SKM-1 treated with dmso at 0.1 percent for 144 hours (cell line): Measurements from ENCODE around the gene NNT.
"Not testable (repeated sequence)": the region's sequence is repeated elsewhere in the genome, so short reads cannot be mapped to it uniquely, and the experiment has no call there.

Experiments
- DNase-seq: peaks from one replicate; lab custom pipeline; 2025; ENCODE audit not compliant: unreplicated experiment; lab: John Stamatoyannopoulos, UW

Gene NNT

DNA sequence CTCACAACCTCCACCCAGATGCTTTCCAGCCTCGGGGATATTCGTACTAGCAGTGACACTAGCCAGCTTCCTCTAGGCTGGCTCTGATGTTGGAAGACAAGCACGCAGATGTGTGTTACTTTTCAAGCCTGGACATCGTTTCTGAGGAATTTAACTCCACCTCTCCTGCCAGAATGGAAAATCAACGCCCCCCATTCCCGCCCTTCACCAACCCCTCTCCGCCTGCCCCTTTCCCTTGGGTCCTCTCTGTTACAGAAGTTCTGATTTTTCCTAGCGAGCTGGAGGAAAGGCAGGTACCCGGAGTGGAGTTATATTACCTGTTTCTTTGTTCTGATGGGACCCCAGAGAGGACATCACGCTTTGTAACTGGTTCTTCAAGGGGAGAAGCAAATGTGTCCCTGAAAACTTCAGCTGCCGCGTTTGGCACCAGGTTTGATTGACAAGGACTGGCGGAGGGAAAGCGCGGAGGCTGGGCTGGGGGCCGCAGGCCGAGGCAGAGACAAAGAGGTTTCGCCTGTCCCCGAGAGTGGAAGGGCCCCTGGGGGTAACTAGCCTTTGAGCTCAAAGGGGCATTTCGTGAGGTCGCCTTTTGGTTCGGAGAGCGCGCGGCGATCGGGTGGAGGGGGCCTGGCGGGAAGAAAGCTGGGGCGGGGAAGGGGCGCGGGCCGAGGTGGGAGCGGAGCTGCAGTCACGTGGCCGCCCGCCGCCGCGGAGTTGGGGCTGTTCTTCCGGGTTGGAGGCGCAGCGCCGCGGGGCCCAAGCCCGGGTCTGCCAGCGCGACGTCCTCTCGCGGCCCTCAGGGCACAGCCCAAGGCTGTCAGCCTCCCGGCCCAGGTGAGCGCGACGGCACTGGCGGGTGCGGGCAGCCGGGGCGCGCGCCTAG lies at the start of gene NNT:
NNT (plus strand) TSS at position 720 of the 883 bp plus-strand sequence. CDS start 6,016 bp downstream, outside the sequence.
- peak; percentile 44 for DNase-seq

- no peak for DNase-seq
These were observed 49.6 kb upstream of the NNT start for GRCh38 chr5:43553381-43553780.

DNA sequence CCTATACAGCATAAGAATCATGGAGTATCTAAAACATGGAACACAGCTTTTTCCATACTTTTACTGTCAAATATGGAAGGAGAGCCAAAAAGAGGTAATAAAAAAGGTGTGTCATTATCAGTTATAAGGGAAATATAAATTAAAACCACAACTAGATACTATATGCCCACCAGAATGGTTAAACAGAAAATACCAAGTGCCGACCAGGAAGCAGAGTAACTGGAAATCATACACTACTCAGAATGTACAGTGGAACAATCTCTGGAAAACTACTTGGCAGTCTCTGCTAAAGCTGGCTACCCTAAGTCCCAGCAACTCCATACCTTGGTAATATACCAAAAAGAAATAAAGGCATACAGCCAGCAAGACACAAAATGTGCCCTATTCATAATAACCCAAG lies 48.5 kb upstream of the NNT start:
- DNase-seq: no peak

DNA sequence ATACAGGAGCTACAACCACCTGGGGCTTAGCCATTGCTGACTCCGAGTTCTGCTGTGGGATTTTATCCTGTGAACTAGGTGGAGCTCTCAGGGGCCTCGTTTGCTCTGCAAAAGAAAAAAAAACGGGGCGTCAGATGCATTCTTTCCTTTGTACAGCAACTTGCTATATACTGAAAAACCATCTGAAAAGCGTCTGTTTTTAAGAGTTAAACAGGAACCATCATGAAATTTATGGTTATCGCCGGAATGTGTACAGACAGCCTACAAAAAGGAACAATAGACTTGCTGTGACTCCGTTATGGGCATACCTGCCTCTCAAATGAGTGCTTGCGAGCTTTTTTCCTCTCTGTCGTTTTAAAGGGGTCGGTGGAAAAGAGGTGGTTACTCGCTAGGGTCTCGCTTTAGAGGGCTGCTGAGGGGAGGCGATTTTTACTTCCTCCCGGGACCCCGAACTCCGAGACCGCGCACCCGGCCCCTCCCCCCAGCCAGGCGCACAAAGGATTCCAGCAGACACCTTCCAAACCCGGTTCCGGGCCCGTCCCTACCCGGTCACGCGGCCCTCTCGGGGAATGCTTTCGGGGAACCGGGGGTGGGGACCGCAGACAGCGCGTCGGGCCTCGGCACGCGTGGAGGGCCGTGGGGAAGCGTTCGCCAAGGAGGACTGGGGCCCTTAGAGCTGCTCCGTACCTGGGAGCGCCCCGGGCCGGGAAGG lies 46.9 kb upstream of the NNT start:
- DNase-seq: peak; percentile 17

GRCh38 chr5:43556607-43556856 lies 46.4 kb upstream of the NNT start:
- not testable (repeated sequence) for DNase-seq

GRCh38 chr5:43556857-43557542 lies 46.0 kb upstream of the NNT start, which contains the start of gene PAIP1:
PAIP1 (minus strand) TSS chr5:43557077; CDS start chr5:43556846, 231 bp downstream.
- DNase-seq: peak; percentile 77

GRCh38 chr5:43560128-43560527 lies 42.9 kb upstream of the NNT start:
- no peak for DNase-seq

DNA sequence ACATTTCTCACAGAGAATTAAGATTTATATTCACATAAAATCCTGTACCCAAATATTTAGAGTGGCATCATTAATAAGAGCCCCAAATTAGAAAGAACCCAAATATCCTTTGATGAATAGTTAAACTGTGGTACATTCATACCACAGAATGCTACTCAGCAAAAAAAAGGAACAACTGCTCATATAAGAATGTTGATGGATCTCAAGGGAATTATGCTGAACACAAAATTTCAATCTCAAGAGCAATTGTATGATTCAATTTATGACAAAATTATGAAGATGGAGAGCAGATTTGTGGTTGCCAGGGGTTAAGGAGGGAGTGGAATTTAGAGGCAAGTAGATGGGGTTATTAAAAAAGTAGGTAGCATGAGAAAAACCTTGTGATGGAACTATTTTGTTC lies 41.6 kb upstream of the NNT start:
- no peak for DNase-seq

GRCh38 chr5:43563321-43563720 lies 39.7 kb upstream of the NNT start:
- no peak for DNase-seq

DNA sequence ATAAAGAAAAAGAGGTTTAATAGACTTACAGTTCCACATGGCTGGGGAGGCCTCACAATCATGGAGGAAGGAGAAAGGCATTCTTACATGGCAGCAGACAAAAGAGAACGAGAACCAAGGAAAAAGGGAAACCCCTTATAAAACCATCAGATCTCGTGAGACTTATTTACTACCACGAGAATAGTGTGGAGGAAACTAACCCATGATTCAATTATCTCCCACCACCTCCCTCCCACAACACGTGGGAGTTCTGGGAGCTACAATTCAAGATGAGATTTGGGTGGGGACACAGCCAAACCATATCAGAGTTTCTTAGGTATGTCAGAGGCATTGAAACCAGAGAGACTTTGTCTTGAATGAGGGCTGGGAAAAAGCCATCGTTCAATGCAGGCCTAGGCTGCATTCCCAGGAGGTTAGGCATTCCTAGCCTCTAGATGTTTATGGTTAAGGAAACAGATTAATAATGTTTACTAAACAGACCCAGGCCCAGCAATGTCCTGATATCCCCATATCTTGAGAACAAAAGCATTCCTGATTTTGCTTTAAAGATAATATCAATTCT lies 38.6 kb upstream of the NNT start:
- DNase-seq: no peak

DNA sequence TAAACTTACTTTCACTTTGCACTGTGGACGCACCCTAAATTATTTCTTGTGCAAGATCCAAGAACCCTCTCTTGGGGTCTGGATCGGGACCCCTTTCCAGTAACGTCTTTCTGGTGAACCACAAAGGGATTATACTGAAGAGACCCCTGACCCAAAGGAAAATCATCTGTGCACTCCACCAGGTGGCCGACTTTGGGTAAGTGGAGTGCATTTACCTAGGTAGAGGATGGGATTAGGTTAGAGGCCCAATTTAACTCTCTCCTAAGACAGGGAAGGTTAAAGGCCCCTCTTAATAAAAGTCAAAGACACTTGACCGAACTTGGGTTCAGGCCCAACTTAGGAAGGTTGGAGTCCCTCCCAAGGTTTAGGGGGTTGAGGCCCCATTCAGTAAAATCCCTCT lies 37.9 kb upstream of the NNT start:
- DNase-seq: no peak

GRCh38 chr5:43567967-43568366 lies 35.0 kb upstream of the NNT start:
- no peak for DNase-seq

- no peak for DNase-seq
These were observed 33.7 kb upstream of the NNT start for GRCh38 chr5:43569236-43569746.

- no peak for DNase-seq
These were observed 32.4 kb upstream of the NNT start for GRCh38 chr5:43570450-43571158.

DNA sequence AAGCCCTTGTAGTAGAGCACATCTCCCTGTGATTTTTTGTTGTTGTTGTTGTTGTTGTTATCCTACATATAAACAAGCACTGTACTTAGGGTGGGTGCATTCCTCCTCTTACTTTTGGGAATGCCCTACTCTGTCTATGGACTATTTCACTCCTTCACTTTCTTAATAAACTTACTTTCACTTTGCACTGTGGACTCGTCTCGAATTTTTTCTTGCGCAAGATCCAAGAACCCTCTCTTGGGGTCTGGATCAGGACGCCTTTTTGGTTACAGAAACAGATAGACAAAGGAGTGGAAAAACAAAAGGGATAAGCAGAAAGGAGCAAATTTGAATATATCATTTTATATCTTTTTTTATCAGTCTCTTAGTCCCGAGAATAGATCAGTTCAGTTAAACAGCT lies 31.7 kb upstream of the NNT start:
- no peak for DNase-seq

DNA sequence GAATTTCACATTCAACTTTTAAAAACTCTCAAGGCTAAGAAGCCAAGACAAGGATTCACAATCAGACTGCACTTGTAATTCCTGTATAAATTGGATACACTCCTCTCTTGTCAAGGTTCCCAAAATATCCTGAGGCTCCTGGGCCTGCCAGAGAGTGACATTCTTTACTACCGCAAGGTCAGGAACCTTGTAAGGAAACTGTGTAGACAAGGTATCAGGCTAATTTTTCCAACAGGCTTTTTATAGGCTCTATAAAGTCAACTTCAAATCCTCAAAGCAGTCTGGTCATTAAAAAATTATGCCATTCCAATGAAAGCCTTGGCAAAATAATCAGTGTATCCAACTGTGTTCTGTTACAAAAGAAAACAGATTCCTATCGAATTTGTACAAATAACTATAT lies 30.6 kb upstream of the NNT start:
- no peak for DNase-seq

GRCh38 chr5:43573058-43573457 lies 29.9 kb upstream of the NNT start:
- no peak for DNase-seq

DNA sequence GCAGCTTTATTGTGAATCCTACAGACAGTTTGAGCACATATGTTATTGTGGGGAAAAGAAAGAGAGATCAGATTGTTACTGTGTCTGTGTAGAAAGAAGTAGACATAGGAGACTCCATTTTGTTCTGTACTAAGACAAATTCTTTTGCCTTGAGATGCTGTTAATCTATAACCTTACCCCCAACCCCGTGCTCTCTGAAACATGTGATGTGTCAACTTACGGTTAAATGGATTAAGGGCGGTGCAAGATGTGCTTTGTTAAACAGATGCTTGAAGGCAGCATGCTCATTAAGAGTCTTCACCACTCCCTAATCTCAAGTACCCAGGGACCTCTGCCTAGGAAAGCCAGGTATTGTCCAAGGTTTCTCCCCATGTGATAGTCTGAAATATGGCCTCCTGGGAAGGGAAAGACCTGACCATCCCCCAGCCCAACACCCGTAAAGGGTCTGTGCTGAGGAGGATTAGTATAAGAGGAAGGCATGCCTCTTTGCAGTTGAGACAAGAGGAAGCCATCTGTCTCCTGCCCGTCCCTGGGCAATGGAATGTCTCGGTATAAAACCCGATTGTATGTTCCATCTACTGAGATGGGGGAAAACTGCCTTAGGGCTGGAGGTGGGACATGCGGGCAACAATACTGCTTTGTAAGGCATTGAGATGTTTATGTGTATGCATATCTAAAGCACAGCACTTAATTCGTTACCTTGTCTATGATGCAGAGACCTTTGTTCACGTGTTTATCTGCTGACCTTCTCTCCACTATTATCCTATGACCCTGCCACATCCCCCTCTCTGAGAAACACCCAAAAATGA lies 22.4 kb upstream of the NNT start:
- not testable (repeated sequence) for DNase-seq

- no peak for DNase-seq
These were observed 21.6 kb upstream of the NNT start for GRCh38 chr5:43581398-43581797.
